ENCODE data around the gene CDCA5. TPM values are rescaled to one million over a fixed set of nuclear protein-coding genes. Genes with fewer than 3 reads are reported as not detected.

Gene CDCA5
- total and polyA plus RNA-seq, 9 donors: 0.38 to 2.8 (median 0.79) TPM; not detected in 1

GRCh38 chr11:65100674-65101350 is 17.0 kb upstream of the CDCA5 start:
- no peak overlapping the region for H3K4me3 ChIP-seq
- H3K27ac ChIP-seq: no peak overlapping the region
- H3K4me1 ChIP-seq (ENCODE audit: insufficient read depth): peaks cover 23% of the 10 kb centered on the region
- no peaks in the 10 kb centered on the region for H3K27me3 ChIP-seq
- intact Hi-C loops (cut with DNase I): no loop called here
- 84 to 89% (median 88%) methylated on average over 6 of the region's 6 CpGs for whole genome bisulfite sequencing, 3 donors
- no peak for TF ChIP-seq EP300 (IDR thresholded peaks at IDR 0.05)
- TF ChIP-seq, protein P1, sequence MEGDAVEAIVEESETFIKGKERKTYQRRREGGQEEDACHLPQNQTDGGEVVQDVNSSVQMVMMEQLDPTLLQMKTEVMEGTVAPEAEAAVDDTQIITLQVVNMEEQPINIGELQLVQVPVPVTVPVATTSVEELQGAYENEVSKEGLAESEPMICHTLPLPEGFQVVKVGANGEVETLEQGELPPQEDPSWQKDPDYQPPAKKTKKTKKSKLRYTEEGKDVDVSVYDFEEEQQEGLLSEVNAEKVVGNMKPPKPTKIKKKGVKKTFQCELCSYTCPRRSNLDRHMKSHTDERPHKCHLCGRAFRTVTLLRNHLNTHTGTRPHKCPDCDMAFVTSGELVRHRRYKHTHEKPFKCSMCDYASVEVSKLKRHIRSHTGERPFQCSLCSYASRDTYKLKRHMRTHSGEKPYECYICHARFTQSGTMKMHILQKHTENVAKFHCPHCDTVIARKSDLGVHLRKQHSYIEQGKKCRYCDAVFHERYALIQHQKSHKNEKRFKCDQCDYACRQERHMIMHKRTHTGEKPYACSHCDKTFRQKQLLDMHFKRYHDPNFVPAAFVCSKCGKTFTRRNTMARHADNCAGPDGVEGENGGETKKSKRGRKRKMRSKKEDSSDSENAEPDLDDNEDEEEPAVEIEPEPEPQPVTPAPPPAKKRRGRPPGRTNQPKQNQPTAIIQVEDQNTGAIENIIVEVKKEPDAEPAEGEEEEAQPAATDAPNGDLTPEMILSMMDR (IDR thresholded peaks at IDR 0.05): no peak
- no peak for TF ChIP-seq POLR2A (IDR thresholded peaks at IDR 0.05)
- H3K36me3 ChIP-seq: no peaks in the 10 kb centered on the region
- no peak for DNase-seq
- no peaks in the 10 kb centered on the region for H3K9me3 ChIP-seq

DNA sequence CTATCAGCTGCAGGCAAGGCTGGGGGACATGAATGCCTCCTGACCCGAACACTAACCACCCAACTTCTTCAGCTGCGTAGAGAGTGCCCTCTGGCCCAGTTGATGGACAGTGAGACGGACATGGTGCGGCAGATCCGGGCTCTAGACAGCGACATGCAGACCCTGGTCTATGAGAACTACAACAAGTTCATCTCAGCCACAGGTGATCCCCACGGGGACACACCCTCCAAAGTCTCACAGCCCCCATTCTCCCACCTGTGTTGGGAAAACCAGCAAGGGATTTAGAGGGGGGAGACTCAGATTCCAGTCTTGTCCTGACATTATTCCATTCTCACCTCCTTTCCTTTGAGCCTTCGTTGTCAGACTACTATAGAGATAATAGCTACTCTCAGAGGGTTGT is 13.1 kb upstream of the CDCA5 start:
- Histone ChIP-seq H3K27ac (peak overlapping the region; percentile 60 to 86), H3K9me3 (no peaks in the 10 kb centered on the region), H3K36me3 (no peaks in the 10 kb centered on the region), H3K27me3 (no peaks in the 10 kb centered on the region), H3K4me1 (ENCODE audit: insufficient read depth) (peaks cover 11% of the 10 kb centered on the region), H3K4me3 (peak overlapping the region; percentile 91)
- intact Hi-C loops (cut with DNase I): loop anchor here in 2 of 4 donors (5.0 kb wide), 3 partner anchors 70 to 85 kb away; partner anchors contain the start of genes ARL2 (in 1 of the 2) and SNX15 (in 1 of the 2)
- 22 to 42% (median 25%) methylated on average over 8 of the region's 8 CpGs for WGBS, 3 donors
- no peak for TF ChIP-seq EP300 (IDR thresholded peaks at IDR 0.05)
- DNase-seq: no peak

- TF ChIP-seq, protein P1 (IDR thresholded peaks at IDR 0.05): peak in 1 of 3 donors; percentile 50
- TF ChIP-seq POLR2A (IDR thresholded peaks at IDR 0.05) (peak; percentile 78), EP300 (IDR thresholded peaks at IDR 0.05) (no peak)
- H3K27ac ChIP-seq: peak within 1 kb of the TSS; percentile 60 to 86
- 0% methylated on average over 48 to 52 of the region's 52 CpGs for WGBS, 3 donors
- peak within 1 kb of the TSS; percentile 91 for H3K4me3 ChIP-seq
- peaks cover 8% of the 10 kb centered on the region for H3K4me1 ChIP-seq (ENCODE audit: insufficient read depth)
- peak; percentile 84 to 90 (median 88) for DNase-seq
- no peaks in the 10 kb centered on the region for H3K36me3 ChIP-seq
- no peaks in the 10 kb centered on the region for H3K27me3 ChIP-seq
- H3K9me3 ChIP-seq: no peaks in the 10 kb centered on the region
- intact Hi-C loops (cut with DNase I): loop anchor here in 2 of 4 donors (5.0 kb wide), 3 partner anchors 69 to 84 kb away; partner anchors contain the start of genes ARL2 (in 1 of the 2) and SNX15 (in 1 of the 2)
These were observed 12.3 kb upstream of the CDCA5 start, which contains the start of gene VPS51 for GRCh38 chr11:65095974-65096806. Gene VPS51, plus strand, starts transcription at chr11:65096214. Its CDS starts 37 bp downstream, at chr11:65096251.

GRCh38 chr11:65095427-65095826 is 11.6 kb upstream of the CDCA5 start:
- Histone ChIP-seq H3K27ac (peak overlapping the region; percentile 60 to 86), H3K36me3 (no peaks in the 10 kb centered on the region), H3K27me3 (no peaks in the 10 kb centered on the region), H3K4me3 (no peak overlapping the region), H3K4me1 (ENCODE audit: insufficient read depth) (peaks cover 8% of the 10 kb centered on the region), H3K9me3 (no peaks in the 10 kb centered on the region)
- TF ChIP-seq, protein P1 (IDR thresholded peaks at IDR 0.05): no peak
- TF ChIP-seq EP300 (IDR thresholded peaks at IDR 0.05) (no peak), POLR2A (IDR thresholded peaks at IDR 0.05) (no peak)
- WGBS, 3 donors: 68 to 79% (median 70%) methylated on average over 22 of the region's 22 CpGs
- peak in 2 of 5 donors; percentile 46 to 49 for DNase-seq
- intact Hi-C loops (cut with DNase I): loop anchor here in 2 of 4 donors (5.0 kb wide), 3 partner anchors 68 to 83 kb away; partner anchors contain the start of genes ARL2 (in 1 of the 2) and SNX15 (in 1 of the 2)

All from ovary (tissue), 9 donors.